GM12874 (cell line): ENCODE data around the gene SNED1.

Source experiments
- TF ChIP-seq, protein P1 (sequence below): IDR thresholded peaks from 2 replicates; pipeline ENCODE4 v1.5.1; 2011; ENCODE audit warnings: low read depth, mild to moderate bottlenecking, control low read depth, low read length, moderate library complexity; ENCODE audit not compliant: insufficient read depth

Gene SNED1

DNA sequence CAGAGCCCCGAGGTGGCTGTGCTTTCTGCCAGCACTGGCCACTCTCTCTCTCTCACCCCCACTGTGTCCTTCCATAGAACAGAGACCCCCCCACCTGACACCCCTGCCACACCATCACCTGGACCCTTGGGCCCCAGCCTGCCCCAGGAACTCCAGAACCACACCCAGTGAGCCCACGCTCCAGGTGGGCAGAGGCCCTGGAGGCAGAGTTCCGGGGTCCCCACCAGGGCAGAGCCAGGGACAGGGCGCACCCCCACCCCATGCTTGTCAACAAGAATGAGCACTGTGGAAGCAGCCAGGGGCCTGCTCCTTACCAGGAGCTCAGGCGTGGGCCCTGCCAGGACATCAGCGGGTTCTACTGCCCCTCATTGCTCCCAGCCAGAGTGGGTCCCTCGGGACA is 136.3 kb downstream of the SNED1 start:
- TF ChIP-seq, protein P1, sequence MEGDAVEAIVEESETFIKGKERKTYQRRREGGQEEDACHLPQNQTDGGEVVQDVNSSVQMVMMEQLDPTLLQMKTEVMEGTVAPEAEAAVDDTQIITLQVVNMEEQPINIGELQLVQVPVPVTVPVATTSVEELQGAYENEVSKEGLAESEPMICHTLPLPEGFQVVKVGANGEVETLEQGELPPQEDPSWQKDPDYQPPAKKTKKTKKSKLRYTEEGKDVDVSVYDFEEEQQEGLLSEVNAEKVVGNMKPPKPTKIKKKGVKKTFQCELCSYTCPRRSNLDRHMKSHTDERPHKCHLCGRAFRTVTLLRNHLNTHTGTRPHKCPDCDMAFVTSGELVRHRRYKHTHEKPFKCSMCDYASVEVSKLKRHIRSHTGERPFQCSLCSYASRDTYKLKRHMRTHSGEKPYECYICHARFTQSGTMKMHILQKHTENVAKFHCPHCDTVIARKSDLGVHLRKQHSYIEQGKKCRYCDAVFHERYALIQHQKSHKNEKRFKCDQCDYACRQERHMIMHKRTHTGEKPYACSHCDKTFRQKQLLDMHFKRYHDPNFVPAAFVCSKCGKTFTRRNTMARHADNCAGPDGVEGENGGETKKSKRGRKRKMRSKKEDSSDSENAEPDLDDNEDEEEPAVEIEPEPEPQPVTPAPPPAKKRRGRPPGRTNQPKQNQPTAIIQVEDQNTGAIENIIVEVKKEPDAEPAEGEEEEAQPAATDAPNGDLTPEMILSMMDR: no peak

DNA sequence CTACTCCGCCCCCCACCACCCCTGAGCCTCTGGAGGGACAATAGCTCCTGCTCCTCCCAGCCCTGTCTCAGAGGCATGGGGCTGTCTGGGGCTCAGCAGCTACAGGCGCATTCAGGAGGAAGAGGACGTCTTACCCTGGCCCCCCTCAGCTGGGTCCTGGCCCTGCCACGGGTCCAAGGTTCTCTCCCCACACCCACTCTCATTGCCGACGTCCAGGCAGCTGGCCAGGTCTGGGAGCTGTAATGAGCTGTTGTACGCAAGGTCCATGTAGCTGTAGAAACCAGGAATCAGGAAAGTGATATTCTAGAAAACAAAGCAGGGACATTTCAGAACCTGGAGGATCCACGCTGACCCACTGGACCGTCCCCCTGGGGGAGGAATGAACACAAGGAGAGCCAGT is 137.3 kb downstream of the SNED1 start:
- TF ChIP-seq, protein P1: no peak

DNA sequence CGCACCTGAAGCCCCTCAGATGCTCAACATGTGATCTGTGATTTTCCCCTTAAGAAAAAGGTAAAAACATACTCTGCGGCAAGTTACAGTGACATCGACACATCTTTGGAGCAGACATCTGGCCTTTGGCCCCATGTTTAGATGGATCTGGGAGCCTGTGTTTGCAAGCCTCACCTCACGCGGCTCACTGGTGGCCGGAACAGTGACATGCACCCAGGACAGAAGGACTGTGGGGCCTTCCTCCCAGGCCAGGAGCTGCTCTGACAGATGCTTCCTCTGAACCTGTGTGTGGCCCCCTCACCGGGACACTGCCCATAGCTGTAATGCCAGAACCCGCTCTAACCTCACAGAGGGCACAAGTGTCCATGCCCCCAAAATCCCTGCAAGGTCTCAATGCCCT is 137.8 kb downstream of the SNED1 start:
- TF ChIP-seq, protein P1: no peak

DNA sequence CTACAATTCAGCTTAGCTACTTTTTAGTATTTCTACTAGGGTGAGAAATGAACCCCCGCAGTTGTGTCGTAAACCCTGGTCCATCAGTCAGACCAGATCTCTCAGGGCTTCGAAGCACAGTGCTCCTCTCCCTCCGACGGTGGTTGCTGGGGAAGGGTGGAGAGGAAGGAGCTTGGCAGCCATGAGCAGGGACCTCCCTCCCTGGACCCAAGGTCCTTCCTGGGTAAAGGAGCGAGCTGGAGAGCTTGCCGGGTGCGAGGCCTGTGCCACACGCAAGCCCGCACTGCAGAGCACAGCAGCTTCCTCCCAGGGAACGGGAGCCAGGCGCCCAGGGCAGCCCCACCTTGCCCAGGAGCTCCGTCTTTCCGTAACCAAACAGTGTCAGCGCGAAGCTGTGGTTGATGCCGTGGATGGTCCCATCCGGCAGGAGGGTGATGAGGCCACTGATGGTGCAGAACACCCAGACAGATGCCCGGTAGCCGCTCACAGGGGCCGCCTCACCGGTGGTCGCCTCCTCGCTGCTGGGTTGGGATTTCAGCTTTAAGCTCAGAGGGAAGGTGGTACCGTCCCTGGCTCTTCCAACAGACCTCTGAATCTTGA is 138.3 kb downstream of the SNED1 start:
- TF ChIP-seq, protein P1: no peak

DNA sequence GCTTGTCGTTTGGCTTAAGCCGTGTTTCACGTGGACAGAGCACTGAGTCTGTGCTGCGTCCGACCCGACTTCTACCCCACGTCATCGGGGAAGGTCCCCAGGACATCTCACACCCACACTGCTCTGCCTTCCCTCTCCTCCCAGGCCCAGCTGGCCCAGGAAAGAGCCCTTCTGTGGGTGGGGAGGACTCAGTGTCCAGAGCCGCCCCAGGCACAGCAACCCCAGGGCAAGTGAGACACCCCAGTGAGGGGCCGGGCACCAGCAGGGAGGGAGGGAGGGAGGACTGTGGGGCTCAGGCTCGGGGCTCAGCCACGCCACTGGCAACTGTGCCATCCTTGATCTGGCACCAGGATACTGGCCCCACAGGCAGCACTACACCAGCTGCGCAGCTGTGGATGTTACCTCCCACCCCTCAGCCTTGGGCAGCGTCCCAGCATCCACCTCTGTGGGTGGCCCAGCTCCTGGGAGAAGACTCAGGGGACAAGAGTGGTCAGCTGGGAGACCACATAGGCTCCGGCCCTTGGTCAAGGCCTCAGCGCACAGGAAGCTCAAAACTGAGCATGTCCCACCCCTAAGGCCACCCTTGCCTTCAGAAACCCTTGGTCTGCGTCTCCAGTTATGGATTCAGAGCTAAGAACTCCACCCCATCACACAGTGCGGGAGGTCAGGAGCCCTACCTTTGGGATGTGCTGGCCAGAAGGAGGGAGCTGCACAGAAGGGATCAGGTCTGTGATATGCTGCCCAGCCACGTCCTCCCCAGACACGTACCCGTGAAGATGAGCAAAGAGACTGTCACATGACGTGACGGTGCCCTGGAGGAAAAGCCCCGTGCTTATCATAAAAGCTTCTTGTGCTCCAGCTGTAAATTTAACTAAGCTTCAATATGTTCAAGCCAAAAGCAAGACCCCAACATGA is 139.1 kb downstream of the SNED1 start:
- TF ChIP-seq, protein P1: no peak

DNA sequence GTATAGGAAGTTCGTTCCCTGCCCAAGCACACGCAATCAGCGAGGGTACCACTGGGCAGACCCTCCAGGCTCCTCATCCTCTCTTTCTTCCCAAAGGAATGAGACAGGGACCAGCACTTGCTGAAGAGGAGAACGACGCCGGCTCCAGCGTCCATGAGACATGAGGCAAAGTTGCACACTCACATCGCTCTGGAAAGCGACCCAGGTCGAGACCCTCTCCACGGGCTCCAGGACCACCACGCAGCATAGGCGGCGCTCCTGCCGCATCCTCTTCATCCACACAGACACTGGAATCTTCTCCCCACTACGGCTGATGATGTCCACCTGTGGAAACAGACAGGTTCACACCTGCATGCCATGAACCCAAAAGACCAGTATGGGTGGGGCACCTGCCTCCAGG is 140.1 kb downstream of the SNED1 start:
- TF ChIP-seq, protein P1: no peak

DNA sequence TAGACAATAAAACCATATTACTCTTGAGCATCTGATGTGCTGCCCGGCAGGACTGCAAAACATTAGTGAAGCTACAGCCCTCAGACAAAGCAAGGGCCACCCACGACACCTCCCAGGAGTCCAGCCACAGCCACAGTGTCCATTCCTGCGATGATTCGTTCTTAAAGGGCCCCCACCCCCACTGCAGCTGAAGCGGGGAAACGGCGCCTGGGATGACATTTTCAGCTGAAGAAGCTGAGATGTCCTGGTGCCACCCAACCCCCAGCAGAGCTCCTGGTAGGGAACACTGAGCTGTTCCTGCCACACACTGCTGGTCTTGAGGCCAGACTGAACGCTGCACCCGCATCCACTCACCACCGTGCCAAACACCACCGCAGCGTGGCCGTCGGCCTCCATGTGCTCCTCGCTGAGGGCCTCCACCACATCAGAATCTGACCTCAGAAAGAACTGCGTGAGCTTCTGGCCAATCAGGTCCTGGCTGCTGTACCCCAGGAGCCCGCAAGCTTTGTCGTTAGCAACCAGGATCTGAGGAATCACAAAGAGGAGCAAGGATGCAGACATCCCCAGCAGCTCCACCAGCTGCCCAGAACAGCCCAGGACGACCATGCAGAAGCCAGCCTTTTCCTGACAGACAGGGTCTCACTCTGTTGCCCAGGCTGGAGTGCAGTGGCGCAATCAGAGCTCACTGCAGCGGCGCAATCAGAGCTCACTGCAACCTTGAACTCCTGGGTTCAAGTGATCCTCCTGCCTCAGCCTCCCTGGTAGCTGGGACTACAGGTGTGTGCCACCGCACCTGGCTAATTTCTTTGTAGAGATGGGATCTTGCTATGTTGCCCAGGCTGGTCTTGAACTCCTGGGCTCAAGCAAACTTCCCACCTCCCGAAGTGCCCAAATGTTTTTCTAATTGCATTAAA is 141.4 kb downstream of the SNED1 start:
- TF ChIP-seq, protein P1: no peak
